ENCODE measurements around the gene GINS2. TPM values are rescaled to one million over a fixed set of nuclear protein-coding genes. Genes with fewer than 3 reads are reported as not detected.

Gene GINS2
- total RNA-seq, 1 donor: 8.6 TPM

GRCh38 chr16:85717393-85718152 lies 28.8 kb upstream of the GINS2 start:
- no peak overlapping the region for H3K4me3 ChIP-seq (ENCODE audit: low read depth, low read length)
- peak; percentile 67 for DNase-seq (ENCODE audit: low read depth)
- peak; percentile 59 for TF ChIP-seq CTCF (IDR thresholded peaks at IDR 0.05; ENCODE audit: insufficient read depth, low read depth, low read length)

- no peak overlapping the region for H3K4me3 ChIP-seq (ENCODE audit: low read depth, low read length)
- no peak for DNase-seq (ENCODE audit: low read depth)
- no peak for TF ChIP-seq CTCF (IDR thresholded peaks at IDR 0.05; ENCODE audit: insufficient read depth, low read depth, low read length)
Measured at GRCh38 chr16:85716680-85717038, 27.9 kb upstream of the GINS2 start.

- no peak for DNase-seq (ENCODE audit: low read depth)
- H3K4me3 ChIP-seq (ENCODE audit: low read depth, low read length): no peak overlapping the region
- no peak for TF ChIP-seq CTCF (IDR thresholded peaks at IDR 0.05; ENCODE audit: insufficient read depth, low read depth, low read length)
Measured at GRCh38 chr16:85716022-85716679, 27.4 kb upstream of the GINS2 start.

- no peak for TF ChIP-seq CTCF (IDR thresholded peaks at IDR 0.05; ENCODE audit: insufficient read depth, low read depth, low read length)
- DNase-seq (ENCODE audit: low read depth): peak; percentile 62
- H3K4me3 ChIP-seq (ENCODE audit: low read depth, low read length): no peak overlapping the region
Measured at GRCh38 chr16:85715169-85716021, 26.6 kb upstream of the GINS2 start.

GRCh38 chr16:85712801-85713200 lies 24.0 kb upstream of the GINS2 start:
- no peak for TF ChIP-seq CTCF (IDR thresholded peaks at IDR 0.05; ENCODE audit: insufficient read depth, low read depth, low read length)
- H3K4me3 ChIP-seq (ENCODE audit: low read depth, low read length): no peak overlapping the region
- no peak for DNase-seq (ENCODE audit: low read depth)

- H3K4me3 ChIP-seq (ENCODE audit: low read depth, low read length): no peak overlapping the region
- no peak for DNase-seq (ENCODE audit: low read depth)
- TF ChIP-seq CTCF (IDR thresholded peaks at IDR 0.05; ENCODE audit: insufficient read depth, low read depth, low read length): no peak
Measured at GRCh38 chr16:85711982-85712587, 23.3 kb upstream of the GINS2 start.

Measured in fibroblast of villous mesenchyme (primary cell).